Activated CD4-positive, alpha-beta T cell treated with anti-CD3 and anti-CD28 coated beads, Interleukin-10, Interleukin-2, amounts not matched to agents 100 ng/mL and 50 ng/mL, durations not matched to agents 16 hours and 8 hours (primary cell): Measurements from ENCODE around the gene SLC38A3.

Source experiments
- DNase-seq: peaks from one replicate; pipeline ENCODE4 v3.0.0-alpha.2; 2020

SLC38A3 gene

DNA sequence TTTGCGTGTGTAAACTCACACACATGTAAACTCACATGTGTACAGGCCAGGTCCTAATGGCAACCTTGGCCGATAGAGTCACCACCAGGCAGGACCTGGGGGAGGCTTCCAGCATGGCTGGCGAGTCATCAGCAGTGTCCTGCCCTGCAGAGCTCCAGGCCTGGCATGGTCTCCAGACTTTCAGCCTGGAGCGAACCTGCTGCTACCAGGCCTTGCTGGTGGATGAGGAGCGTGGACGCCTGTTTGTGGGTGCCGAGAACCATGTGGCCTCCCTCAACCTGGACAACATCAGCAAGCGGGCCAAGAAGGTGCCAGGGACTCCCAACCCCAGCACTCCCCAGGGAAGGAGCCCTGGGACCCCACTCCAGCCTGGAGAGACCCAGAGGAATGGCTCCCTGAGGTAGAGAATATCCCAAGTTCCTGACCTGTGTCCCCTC lies 64.9 kb downstream of the SLC38A3 start:
- no peak for DNase-seq

GRCh38 chr3:50270422-50271224 lies 65.6 kb downstream of the SLC38A3 start:
- no peak for DNase-seq
